NT2/D1 (cell line): ENCODE data around the gene TENM3.

ENCODE experiments used
- DNase-seq: peaks from one replicate; pipeline ENCODE4 v3.0.0-alpha.2; 2011; ENCODE audit warnings: low read depth, low spot score
- H3K27me3 ChIP-seq: 2 replicates; pipeline ENCODE4 v1.6.0; 2011; ENCODE audit warnings: mild to moderate bottlenecking; ENCODE audit not compliant: insufficient read length, insufficient read depth
- H3K36me3 ChIP-seq: 2 replicates; pipeline ENCODE4 v1.6.1; 2011; ENCODE audit warnings: mild to moderate bottlenecking, low read length, mixed read lengths; ENCODE audit not compliant: insufficient read depth, insufficient read length
- H3K4me1 ChIP-seq: 2 replicates; pipeline ENCODE4 v1.5.1; 2011; ENCODE audit not compliant: insufficient read depth, insufficient read length
- H3K4me3 ChIP-seq: 2 replicates; pipeline ENCODE4 v1.5.1; 2011; ENCODE audit warnings: low read depth; ENCODE audit not compliant: insufficient read length
- H3K9ac ChIP-seq: 2 replicates; pipeline ENCODE4 v1.6.0; 2011; ENCODE audit warnings: low read depth; ENCODE audit not compliant: insufficient read length
- H3K9me3 ChIP-seq: 2 replicates; pipeline ENCODE4 v1.5.1; 2011; ENCODE audit warnings: mild to moderate bottlenecking, low read length; ENCODE audit not compliant: insufficient read depth
- SUZ12 ChIP-seq: IDR thresholded peaks from 2 replicates; pipeline ENCODE4 v1.6.1; 2011; ENCODE audit not compliant: insufficient read length, insufficient read depth; ENCODE audit errors: extremely low read depth
- YY1 ChIP-seq: IDR thresholded peaks from 2 replicates; pipeline ENCODE4 v1.6.1; 2011; ENCODE audit not compliant: insufficient read length, insufficient read depth
- ZNF274 ChIP-seq: IDR thresholded peaks from 2 replicates; pipeline ENCODE4 v1.6.1; 2011; ENCODE audit warnings: mild to moderate bottlenecking, low read depth, low read length

The TENM3 gene

DNA sequence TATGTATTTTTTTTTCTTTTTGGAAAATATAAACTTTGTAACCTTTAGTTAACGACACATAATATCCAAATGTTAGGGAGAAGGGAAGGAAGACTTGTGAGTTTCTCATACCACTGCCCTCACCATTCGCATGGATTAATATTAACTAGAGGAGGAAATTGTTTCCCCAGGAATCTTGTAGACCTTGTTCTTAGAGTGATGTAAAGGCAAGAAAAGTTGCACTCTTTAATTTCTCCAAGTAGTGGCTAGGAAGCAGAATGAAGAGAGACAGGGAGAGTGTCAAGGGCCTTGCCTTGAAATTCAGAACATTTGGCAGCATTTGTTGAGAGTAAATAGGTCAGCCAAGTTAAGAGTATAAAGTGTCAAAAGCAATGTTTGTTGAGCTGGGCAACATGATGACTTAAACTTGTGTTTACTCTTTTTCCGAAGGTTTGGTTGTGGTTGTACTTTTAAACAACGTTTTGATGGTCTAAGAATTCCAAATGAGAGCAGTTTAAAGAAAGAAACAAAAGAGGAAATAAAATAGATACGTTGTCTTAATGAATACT, 105.7 kb downstream of the TENM3 start:
- no peaks in the 10 kb centered on the region for H3K36me3 ChIP-seq
- H3K27me3 ChIP-seq, result no peaks in the 10 kb centered on the region
- TF ChIP-seq YY1, result no peak
- TF ChIP-seq ZNF274, result no peak
- no peak for TF ChIP-seq SUZ12
- no peak overlapping the region for H3K4me3 ChIP-seq
- no peak for DNase-seq
- H3K9ac ChIP-seq, result no peak overlapping the region
- H3K4me1 ChIP-seq, result peaks cover 1% of the 10 kb centered on the region
- H3K9me3 ChIP-seq, result no peaks in the 10 kb centered on the region

DNA sequence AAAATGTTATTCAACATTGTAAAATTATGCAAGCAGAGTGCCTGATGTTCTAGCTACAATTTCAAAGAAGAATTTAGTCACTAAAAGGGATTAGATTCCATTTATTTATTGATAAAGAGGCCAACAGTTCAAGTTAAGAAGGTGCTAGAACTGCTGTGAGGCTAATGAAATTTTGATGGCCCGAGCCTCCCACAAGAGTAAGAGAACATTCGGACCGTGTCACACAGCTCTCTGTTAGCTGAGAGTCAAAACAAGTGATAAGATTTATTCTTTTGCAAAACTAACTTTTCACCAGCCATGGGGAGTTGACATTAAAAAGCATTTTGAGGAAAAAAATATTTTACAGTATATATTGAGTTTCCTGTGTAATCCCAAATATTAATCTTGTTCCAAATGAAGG, 106.8 kb downstream of the TENM3 start:
- TF ChIP-seq SUZ12 (no peak), ZNF274 (no peak), YY1 (no peak)
- H3K4me1 ChIP-seq, result peaks cover 1% of the 10 kb centered on the region
- no peak overlapping the region for H3K9ac ChIP-seq
- H3K4me3 ChIP-seq, result no peak overlapping the region
- no peaks in the 10 kb centered on the region for H3K36me3 ChIP-seq
- H3K9me3 ChIP-seq, result no peaks in the 10 kb centered on the region
- no peaks in the 10 kb centered on the region for H3K27me3 ChIP-seq
- DNase-seq, result no peak

DNA sequence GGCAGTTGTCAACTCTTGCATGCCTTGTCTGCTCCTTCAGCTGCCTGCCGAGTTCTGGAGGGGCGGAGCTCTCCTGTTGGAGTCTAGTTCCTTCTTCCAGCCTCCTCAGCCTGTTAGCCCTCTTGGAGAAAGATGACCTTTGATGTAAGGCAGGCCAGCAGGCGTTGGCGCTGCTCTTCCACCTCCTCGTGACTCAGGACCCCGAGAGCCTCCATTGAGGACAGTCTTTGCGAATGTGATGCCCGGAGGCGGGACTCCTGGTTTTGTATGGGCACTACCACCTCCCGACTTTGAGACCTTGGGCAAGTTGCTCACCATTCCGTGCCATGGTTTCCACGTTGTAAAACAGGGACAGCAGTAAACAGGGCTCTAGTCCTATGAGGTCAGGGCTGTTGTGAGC, 108.3 kb downstream of the TENM3 start:
- Histone ChIP-seq H3K4me1 (no peaks in the 10 kb centered on the region), H3K36me3 (no peaks in the 10 kb centered on the region), H3K9me3 (no peaks in the 10 kb centered on the region), H3K4me3 (no peak overlapping the region), H3K27me3 (no peaks in the 10 kb centered on the region), H3K9ac (no peak overlapping the region)
- TF ChIP-seq ZNF274, result no peak
- TF ChIP-seq SUZ12, result no peak
- no peak for TF ChIP-seq YY1
- no peak for DNase-seq

DNA sequence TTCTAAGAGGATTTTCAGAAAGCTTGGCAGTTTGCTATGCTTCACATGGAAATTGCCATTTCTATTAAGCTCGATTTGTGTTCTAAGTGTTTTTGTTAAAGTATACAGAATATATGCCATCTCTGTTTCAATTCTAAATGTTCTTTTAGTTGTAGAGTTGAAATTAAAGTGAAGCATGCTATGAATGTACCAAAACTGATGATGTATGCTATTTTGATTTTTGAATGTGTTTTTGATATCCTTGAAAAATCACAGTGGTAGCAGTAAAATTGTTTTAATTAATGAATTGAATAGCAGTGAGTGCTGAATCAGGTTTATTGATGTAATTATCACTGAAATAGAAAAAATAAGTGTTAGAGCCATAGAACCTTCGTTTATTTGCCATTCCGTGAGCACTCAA, 110.9 kb downstream of the TENM3 start:
- no peak overlapping the region for H3K9ac ChIP-seq
- H3K9me3 ChIP-seq, result no peaks in the 10 kb centered on the region
- H3K4me3 ChIP-seq, result no peak overlapping the region
- no peak for TF ChIP-seq ZNF274
- no peak for TF ChIP-seq SUZ12
- TF ChIP-seq YY1, result no peak
- no peaks in the 10 kb centered on the region for H3K27me3 ChIP-seq
- no peaks in the 10 kb centered on the region for H3K4me1 ChIP-seq
- no peaks in the 10 kb centered on the region for H3K36me3 ChIP-seq
- DNase-seq, result no peak

DNA sequence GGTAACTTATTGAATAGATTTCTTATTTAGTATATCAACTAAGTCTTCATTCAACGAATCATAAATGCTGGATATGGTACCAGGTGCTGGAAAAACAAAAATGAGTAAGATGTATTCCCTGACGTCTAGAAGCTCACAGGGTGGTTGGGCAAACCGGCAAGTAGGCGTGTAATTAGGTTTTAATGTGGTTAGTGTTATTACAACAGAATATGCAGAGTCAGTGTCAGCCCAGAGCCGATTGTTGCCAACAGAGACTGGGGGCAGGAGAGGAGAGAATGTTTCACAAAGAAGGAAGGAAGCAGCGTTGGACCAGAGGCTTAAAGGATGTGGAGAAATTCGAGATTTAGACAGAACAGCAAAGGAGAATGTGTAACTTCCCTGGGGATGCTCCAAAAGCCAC, 111.7 kb downstream of the TENM3 start:
- no peak for TF ChIP-seq SUZ12
- TF ChIP-seq ZNF274, result no peak
- TF ChIP-seq YY1, result no peak
- H3K4me3 ChIP-seq, result no peak overlapping the region
- DNase-seq, result no peak

DNA sequence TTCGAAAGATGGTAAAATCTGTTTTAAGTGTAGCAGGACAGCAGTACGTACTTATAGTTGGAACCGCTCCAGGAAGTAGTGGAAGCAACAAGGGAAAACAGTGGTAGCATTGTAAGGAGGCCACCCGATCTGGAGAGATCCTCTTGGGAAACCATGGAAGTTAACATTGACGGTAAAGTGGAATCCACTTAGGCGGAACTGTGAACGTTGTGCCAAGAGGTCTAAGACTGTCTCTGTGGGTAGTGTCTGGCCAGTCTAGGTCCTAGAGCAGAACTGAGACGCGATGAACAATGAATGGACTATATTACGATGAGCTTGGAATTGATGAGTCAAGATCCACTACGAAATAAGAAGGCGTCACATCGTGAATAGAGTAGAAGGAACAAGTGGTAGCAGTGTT, 124.0 kb downstream of the TENM3 start:
- Histone ChIP-seq H3K27me3 (no peaks in the 10 kb centered on the region), H3K36me3 (no peaks in the 10 kb centered on the region), H3K9me3 (no peaks in the 10 kb centered on the region), H3K4me3 (no peak overlapping the region), H3K9ac (no peak overlapping the region), H3K4me1 (no peaks in the 10 kb centered on the region)
- no peak for DNase-seq
- TF ChIP-seq ZNF274 (no peak), YY1 (no peak), SUZ12 (no peak)

More for the DNA sequence above, 111.7 kb downstream of the TENM3 start:
- Histone ChIP-seq H3K9me3 (no peaks in the 10 kb centered on the region), H3K4me1 (no peaks in the 10 kb centered on the region), H3K27me3 (no peaks in the 10 kb centered on the region), H3K36me3 (no peaks in the 10 kb centered on the region), H3K9ac (no peak overlapping the region)

DNA sequence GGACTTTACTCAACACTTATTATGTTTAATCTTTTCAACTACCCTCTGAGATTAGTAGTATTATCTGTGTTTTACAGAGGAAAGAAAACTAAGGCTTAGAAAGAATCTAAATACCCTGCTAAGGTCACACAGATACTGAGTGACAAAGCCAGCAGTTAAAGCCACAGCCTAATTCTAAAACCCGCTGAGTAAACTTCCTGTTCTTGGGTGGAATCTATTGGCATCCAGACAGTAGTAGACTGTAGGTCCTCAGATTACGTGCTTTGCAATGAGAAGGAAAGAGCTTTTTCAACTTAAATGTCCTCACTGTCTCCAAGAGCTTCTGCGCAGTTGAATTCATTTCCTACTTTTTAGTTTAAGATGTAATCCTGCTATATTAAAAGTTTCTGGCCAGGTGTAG, 126.0 kb downstream of the TENM3 start:
- no peak overlapping the region for H3K9ac ChIP-seq
- H3K9me3 ChIP-seq, result no peaks in the 10 kb centered on the region
- TF ChIP-seq ZNF274 (no peak), SUZ12 (no peak), YY1 (no peak)
- H3K4me1 ChIP-seq, result no peaks in the 10 kb centered on the region
- H3K27me3 ChIP-seq, result no peaks in the 10 kb centered on the region
- no peak for DNase-seq
- H3K4me3 ChIP-seq, result no peak overlapping the region
- H3K36me3 ChIP-seq, result no peaks in the 10 kb centered on the region

DNA sequence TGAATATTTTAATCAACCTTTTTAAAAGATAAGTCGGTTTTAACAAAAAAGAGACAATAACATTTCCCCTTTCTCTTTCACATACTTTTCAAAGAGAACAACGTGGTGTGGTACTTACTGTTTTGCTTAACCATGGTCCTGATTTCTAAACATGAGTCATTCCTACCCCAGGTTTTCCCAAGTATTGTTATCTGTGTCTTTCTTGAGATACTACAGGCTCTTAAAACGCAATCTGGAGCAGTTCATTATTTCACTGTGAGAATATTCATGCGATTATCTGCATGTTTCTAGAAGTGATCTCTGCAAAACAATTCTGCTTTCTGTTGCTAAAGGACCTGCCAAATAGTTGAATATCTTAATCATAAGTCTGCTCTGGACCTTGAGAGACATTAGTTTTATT, 127.3 kb downstream of the TENM3 start:
- TF ChIP-seq YY1 (no peak), SUZ12 (no peak), ZNF274 (no peak)
- Histone ChIP-seq H3K9me3 (no peaks in the 10 kb centered on the region), H3K9ac (no peak overlapping the region), H3K4me1 (no peaks in the 10 kb centered on the region), H3K4me3 (no peak overlapping the region), H3K27me3 (no peaks in the 10 kb centered on the region), H3K36me3 (no peaks in the 10 kb centered on the region)
- DNase-seq, result no peak
